ENCODE results near the gene RAC2.

DNA sequence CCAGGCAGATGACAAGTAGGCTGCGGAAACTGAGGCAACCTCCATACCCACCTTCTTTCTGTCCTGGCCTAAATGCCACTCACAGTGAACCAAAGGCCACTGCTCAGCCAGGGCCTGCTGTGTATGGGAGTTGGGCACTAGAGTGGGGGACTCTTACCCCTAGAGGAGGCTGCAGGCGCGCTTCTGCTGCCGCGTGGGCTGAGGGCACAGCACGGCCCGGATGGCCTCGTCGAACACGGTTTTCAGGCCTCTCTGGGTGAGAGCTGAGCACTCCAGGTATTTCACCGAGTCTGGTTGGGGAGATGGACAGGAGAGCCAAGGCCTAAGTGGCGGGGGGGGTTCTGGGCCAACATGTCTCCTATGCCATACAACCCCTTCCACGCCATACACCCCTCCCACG lies 17.6 kb downstream of the RAC2 start:
- no peak for TF ChIP-seq PML (IDR thresholded peaks at IDR 0.05; ENCODE audit: low read length)
- no peak for TF ChIP-seq JUN (IDR thresholded peaks at IDR 0.05; ENCODE audit: borderline replicate concordance, low read depth, low read length)
- TF ChIP-seq JUN (CRISPR knock-in tag; IDR thresholded peaks at IDR 0.05; ENCODE audit: borderline replicate concordance): no peak
- TF ChIP-seq, protein P1, sequence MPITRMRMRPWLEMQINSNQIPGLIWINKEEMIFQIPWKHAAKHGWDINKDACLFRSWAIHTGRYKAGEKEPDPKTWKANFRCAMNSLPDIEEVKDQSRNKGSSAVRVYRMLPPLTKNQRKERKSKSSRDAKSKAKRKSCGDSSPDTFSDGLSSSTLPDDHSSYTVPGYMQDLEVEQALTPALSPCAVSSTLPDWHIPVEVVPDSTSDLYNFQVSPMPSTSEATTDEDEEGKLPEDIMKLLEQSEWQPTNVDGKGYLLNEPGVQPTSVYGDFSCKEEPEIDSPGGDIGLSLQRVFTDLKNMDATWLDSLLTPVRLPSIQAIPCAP (CRISPR knock-in tag; IDR thresholded peaks at IDR 0.05; ENCODE audit: borderline replicate concordance): no peak
- TF ChIP-seq, protein P2, sequence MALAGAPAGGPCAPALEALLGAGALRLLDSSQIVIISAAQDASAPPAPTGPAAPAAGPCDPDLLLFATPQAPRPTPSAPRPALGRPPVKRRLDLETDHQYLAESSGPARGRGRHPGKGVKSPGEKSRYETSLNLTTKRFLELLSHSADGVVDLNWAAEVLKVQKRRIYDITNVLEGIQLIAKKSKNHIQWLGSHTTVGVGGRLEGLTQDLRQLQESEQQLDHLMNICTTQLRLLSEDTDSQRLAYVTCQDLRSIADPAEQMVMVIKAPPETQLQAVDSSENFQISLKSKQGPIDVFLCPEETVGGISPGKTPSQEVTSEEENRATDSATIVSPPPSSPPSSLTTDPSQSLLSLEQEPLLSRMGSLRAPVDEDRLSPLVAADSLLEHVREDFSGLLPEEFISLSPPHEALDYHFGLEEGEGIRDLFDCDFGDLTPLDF (CRISPR knock-in tag; IDR thresholded peaks at IDR 0.05): no peak
- TF ChIP-seq, protein P3, sequence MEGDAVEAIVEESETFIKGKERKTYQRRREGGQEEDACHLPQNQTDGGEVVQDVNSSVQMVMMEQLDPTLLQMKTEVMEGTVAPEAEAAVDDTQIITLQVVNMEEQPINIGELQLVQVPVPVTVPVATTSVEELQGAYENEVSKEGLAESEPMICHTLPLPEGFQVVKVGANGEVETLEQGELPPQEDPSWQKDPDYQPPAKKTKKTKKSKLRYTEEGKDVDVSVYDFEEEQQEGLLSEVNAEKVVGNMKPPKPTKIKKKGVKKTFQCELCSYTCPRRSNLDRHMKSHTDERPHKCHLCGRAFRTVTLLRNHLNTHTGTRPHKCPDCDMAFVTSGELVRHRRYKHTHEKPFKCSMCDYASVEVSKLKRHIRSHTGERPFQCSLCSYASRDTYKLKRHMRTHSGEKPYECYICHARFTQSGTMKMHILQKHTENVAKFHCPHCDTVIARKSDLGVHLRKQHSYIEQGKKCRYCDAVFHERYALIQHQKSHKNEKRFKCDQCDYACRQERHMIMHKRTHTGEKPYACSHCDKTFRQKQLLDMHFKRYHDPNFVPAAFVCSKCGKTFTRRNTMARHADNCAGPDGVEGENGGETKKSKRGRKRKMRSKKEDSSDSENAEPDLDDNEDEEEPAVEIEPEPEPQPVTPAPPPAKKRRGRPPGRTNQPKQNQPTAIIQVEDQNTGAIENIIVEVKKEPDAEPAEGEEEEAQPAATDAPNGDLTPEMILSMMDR (IDR thresholded peaks at IDR 0.05 in 2 of 3, conservative IDR thresholded peaks at IDR 0.05 in 1 of 3; ENCODE audit: insufficient read depth in 2 of 3, low read depth in 1 of 3, low read length in 3 of 3): no peak

All from K562 (cell line).